A549 treated with RU486 at 1 μM for 4 hours (cell line): ENCODE results near the gene KRTAP4-5. TPM values are rescaled to one million over a fixed set of nuclear protein-coding genes. Genes with fewer than 3 reads are reported as not detected.

Experiments used
- total RNA-seq: library from RNA; stranded (reverse); fragments of 200-300 nt; extraction: Qiagen RNA extraction; gene quantifications from 5 replicates; pipeline ENCODE4 v1.2.3, GENCODE V29; 2022; ENCODE audit warnings: low read depth

Gene KRTAP4-5
- total RNA-seq = not detected in 5 replicates

DNA sequence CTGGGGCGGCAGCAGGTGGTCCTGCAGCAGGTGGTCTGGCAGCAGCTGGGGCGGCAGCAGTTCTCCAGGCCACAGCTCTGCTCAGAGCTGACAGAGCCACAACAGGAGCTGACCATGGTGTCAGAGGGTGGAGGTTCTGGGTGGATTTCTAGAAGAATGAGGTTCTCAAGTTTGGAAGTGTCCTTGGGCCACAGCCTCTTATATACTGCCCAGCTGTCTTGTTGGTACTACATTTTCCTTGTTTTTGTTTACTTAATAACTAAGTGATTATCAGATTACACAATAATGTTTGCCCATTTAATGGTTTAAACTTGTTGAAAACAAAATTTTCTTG lies at the start of gene KRTAP4-5:
Gene KRTAP4-5 (minus strand): TSS at position 174 of the 334 bp plus-strand sequence. CDS start 58 bp downstream, at position 116.

DNA sequence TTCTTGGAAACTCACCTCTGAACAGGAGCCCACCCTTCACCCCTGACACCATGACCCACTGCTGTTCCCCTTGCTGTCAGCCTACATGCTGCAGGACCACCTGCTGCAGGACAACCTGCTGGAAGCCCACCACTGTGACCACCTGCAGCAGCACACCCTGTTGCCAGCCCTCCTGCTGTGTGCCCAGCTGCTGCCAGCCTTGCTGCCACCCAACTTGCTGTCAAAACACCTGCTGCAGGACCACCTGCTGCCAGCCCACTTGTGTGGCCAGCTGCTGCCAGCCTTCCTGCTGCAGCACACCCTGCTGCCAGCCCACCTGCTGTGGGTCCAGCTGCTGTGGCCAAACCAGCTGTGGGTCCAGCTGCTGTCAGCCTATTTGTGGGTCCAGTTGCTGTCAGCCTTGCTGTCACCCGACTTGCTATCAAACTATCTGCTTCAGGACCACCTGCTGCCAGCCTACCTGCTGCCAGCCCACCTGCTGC lies 40.3 kb upstream of the KRTAP4-5 start, which contains the start of gene KRTAP9-1:
Gene KRTAP9-1 (plus strand): TSS at position 51 of the 482 bp plus-strand sequence. CDS start 0 bp downstream, at position 51.

DNA sequence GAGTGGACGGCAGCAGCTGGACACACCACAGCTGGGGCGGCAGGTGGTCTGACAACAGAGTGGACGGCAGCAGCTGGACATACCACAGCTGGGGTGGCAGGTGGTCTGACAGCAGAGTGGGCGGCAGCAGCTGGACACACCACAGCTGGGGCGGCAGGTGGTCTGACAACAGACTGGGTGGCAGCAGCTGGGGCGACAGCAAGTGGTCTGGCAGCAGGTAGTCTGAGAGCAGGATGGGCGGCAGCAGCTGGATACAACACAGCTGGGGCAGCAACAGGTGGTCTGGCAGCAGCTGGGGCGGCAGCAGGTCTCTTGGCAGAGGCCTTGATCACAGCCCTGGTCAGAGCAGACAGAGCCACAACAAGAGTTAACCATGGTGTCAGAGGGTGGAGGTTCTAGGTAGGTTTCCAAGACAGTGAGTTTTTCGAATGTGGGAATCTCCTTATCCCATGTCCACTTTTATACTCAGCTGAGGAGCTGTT lies 34.9 kb upstream of the KRTAP4-5 start, which contains the start of gene KRTAP4-1:
Gene KRTAP4-1 (minus strand): TSS at position 432 of the 482 bp plus-strand sequence. CDS start 57 bp downstream, at position 375.

DNA sequence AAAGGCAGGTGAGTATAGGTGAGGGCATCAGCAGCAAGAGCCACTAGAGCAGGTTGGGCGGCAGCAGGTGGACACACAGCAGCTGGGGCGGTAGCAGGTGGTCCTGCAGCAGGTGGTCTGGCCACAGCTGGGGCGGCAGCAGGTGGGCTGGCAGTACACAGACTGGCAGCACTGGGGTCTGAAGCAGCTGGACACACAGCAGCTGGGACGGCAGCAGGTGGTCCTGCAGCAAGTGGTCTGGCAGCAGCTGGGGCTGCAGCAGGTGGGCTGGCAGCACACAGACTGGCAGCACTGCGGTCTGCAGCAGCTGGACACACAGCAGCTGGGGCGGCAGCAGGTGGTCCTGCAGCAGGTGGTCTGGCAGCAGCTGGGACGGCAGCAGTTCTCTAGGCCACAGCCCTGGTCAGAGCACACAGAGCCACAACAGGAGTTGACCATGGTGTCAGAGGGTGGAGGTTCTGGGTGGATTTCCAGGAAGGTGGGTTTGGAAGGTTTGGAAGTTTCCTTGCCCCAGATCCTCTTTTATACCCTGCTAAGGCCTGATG lies 28.2 kb upstream of the KRTAP4-5 start, which contains the start of gene KRTAP4-2:
Gene KRTAP4-2 (minus strand): TSS at position 495 of the 545 bp plus-strand sequence. CDS start 57 bp downstream, at position 438.

DNA sequence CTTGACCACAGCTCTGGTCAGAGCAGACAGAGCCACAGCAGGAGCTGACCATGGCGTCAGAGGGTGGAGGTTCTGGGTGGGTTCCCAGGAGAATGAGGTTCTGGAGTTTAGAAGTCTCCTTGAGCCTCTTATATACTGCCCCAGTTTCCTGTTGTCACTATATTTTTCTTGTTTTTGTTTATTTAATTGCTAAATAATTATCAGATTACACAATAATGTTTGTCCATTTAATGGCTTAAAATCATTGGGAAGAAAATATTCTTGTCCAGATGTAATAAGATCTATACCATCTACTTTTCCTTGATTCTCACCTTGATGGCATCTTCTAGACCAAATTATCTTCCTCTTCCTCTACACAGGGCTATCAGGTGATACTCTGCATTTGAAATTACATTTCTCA lies 18.5 kb upstream of the KRTAP4-5 start, which contains the start of gene KRTAP4-3:
Gene KRTAP4-3 (minus strand): TSS at position 101 of the 400 bp plus-strand sequence. CDS start 49 bp downstream, at position 52.

DNA sequence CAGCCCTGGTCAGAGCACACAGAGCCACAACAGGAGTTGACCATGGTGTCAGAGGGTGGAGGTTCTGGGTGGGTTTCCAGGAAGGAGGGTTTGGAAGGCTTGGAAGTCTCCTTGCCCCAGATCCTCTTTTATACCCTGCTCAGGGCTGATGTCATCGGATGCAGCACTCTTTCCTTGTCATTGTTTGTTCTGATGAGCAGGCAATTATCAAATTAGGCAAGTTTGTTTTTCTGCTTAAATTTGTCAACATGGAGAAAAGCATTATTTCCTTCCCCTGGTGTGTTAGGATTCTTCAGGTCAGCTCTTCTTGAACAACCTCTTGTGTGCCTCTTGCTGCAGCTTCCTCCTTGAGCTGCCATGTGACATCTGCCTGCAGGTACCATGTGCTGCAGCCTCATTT lies 11.0 kb upstream of the KRTAP4-5 start, which contains the start of gene KRTAP4-4:
Gene KRTAP4-4 (minus strand): TSS at position 101 of the 400 bp plus-strand sequence. CDS start 57 bp downstream, at position 44.

DNA sequence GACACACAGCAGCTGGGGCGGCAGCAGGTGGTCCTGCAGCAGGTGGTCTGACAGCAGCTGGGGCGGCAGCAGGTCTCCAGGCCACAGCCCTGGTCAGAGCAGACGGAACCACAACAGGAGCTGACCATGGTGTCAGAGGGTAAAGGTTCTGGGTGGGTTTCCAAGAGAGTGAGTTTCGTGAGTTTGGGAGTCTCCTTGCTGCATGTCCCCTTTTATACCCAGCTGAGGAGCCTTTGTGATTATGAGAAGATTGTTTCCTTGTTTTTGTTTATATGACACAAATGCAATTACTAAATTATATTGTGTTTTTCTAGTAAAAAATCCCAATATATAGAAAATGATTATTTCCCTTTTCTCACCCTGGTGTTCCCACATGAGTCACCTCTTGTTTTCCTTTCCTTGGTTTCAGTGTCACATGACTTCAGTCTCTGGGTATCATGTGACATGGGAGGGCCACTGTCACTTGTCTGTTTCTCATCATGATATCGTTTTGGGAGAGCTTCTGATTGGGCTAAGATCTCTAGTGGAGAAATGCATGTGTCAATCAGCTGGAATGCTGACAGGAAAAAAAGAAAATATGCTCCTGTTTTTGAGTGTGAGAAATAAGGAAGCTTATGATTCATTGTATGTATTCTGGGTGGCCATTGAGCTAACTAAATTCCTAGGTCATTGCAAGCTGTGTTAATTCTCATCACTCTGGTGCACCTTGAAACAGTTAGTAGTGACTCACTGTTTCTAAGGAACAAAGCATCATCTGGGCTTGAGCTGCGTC lies 9.1 kb downstream of the KRTAP4-5 start, which contains the start of gene KRTAP4-6:
Gene KRTAP4-6 (minus strand): TSS at position 185 of the 772 bp plus-strand sequence. CDS start 57 bp downstream, at position 128.

DNA sequence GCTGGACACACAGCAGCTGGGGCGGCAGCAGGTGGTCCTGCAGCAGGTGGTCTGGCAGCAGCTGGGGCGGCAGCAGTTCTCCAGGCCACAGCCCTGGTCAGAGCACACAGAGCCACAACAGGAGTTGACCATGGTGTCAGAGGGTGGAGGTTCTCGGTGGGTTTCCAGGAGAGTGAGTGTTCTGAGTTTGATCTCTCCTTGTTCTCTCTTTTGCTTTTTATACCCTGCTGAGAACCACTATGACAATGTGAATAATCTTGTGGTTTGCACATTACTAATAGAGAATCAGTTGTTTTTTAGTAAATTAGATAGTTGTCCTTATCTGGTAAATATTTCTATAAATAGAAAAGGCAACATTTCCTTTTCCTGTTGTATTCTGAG lies 25.6 kb downstream of the KRTAP4-5 start, which contains the start of gene KRTAP4-12:
Gene KRTAP4-12 (minus strand): TSS at position 192 of the 381 bp plus-strand sequence. CDS start 60 bp downstream, at position 132.

DNA sequence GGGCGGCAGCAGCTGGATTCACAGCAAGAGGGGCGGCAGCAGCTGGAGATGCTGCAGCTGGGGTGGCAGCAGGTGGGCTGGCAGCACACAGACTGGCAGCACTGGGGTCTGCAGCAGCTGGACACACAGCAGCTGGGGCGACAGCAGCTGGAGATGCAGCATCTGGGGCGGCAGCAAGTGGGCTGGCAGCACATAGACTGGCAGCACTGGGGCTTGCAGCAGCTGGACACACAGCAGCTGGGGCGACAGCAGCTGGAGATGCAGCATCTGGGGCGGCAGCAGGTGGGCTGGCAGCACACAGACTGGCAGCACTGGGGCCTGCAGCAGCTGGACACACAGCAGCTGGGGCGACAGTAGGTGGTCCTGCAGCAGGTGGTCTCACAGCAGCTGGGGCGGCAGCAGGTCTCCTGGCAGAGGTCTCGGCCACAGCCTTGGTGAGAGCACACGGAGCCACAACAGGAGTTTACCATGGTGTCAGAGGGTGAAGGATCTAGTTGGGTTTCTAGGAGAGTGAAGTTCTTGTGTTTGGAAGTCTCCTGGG lies 31.7 kb downstream of the KRTAP4-5 start, which contains the start of gene KRTAP4-11:
Gene KRTAP4-11 (minus strand): TSS at position 528 of the 541 bp plus-strand sequence. CDS start 58 bp downstream, at position 470.

DNA sequence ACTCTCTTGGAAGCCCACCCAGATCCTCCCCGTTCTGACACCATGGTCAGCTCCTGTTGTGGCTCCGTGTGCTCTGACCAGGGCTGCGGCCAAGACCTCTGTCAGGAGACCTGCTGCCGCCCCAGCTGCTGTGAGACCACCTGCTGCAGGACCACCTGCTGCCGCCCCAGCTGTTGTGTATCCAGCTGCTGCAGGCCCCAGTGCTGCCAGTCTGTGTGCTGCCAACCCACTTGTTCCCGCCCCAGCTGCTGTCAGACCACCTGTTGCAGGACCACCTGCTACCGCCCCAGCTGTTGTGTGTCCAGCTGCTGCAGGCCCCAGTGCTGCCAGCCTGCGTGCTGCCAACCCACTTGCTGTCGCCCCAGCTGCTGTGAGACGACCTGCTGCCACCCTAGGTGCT lies 44.3 kb downstream of the KRTAP4-5 start, which contains the start of gene KRTAP4-9:
Gene KRTAP4-9 (plus strand): TSS at position 43 of the 400 bp plus-strand sequence. CDS start 0 bp downstream, at position 43.

DNA sequence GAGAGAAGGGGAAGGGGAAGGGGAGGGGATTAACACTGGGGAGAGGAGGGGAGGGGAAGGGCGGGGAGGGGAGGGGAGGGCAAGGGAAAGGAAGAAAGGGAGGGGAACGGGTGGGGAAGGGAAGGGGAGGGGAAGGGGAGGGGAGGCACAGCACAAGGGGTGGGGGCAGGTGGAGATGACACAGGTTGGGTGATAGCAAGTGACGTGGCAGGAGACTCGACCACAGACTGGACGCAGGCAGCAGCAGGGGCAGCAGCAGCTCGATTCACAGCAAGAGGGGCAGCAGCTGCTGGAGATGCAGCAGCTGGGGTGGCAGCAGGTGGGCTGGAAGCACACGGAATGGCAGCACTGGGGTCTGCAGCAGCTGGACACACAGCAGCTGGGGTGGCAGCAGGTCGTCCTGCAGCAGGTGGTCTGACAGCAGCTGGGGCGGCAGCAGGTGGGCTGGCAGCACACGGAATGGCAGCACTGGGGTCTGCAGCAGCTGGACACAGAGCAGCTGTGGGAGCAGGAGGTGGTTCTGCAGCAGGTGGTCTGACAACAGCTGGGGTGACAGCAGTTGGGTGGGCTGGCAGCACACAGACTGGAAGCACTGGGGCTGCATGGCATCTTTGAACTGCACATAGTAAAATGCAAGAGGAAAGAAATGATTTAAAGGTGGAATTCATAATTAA lies 47.9 kb downstream of the KRTAP4-5 start, which contains the start of gene KRTAP4-16:
Gene KRTAP4-16 (minus strand): TSS at position 624 of the 674 bp plus-strand sequence. CDS start 0 bp downstream, at position 624.

Other genes with a start within 250 kb of the KRTAP4-5 start
- 0.06 to 0.30 TPM (median 0.08 TPM) in 3 of 5 replicates, not detected in the others for gene KRT23, start 212.2 kb downstream of the KRTAP4-5 start, total RNA-seq
- not detected in 5 replicates for gene KRT39, start 182.9 kb downstream of the KRTAP4-5 start, total RNA-seq
- not detected in 5 replicates for gene KRT40, start 165.5 kb downstream of the KRTAP4-5 start, total RNA-seq
- gene KRTAP3-3, start 155.7 kb downstream of the KRTAP4-5 start, total RNA-seq = not detected in 5 replicates
- 0.36 to 0.50 TPM (median 0.42 TPM) in 3 of 5 replicates, not detected in the others for gene KRTAP3-2, start 149.9 kb downstream of the KRTAP4-5 start, total RNA-seq
- not detected in 5 replicates for gene KRTAP3-1, start 140.7 kb downstream of the KRTAP4-5 start, total RNA-seq
- gene KRTAP1-5, start 122.6 kb downstream of the KRTAP4-5 start, total RNA-seq = not detected in 5 replicates
- not detected in 5 replicates for gene KRTAP1-4, start 119.6 kb downstream of the KRTAP4-5 start, total RNA-seq
- not detected in 5 replicates for gene KRTAP1-3, start 115.0 kb downstream of the KRTAP4-5 start, total RNA-seq
- gene KRTAP1-1, start 108.4 kb downstream of the KRTAP4-5 start, total RNA-seq = not detected in 5 replicates
- not detected in 5 replicates for gene KRTAP2-1, start 102.5 kb downstream of the KRTAP4-5 start, total RNA-seq
- not detected in 5 replicates for gene KRTAP2-2, start 94.6 kb downstream of the KRTAP4-5 start, total RNA-seq
- gene KRTAP2-3, start 89.7 kb downstream of the KRTAP4-5 start, total RNA-seq = not detected in 5 replicates
- gene KRTAP2-4, start 83.9 kb downstream of the KRTAP4-5 start, total RNA-seq = not detected in 5 replicates
- gene KRTAP4-7, start 65.7 kb downstream of the KRTAP4-5 start, total RNA-seq = not detected in 5 replicates
- 0.08 TPM in 1 of 5 replicates, not detected in the others for gene KRTAP4-8, start 51.7 kb downstream of the KRTAP4-5 start, total RNA-seq
- not detected in 5 replicates for gene KRTAP4-16, start 47.6 kb downstream of the KRTAP4-5 start, total RNA-seq
- gene KRTAP4-9, start 44.4 kb downstream of the KRTAP4-5 start, total RNA-seq = not detected in 5 replicates
- not detected in 5 replicates for gene KRTAP4-11, start 31.5 kb downstream of the KRTAP4-5 start, total RNA-seq
- not detected in 5 replicates for gene KRTAP4-12, start 25.6 kb downstream of the KRTAP4-5 start, total RNA-seq
- not detected in 5 replicates for gene KRTAP4-6, start 9.3 kb downstream of the KRTAP4-5 start, total RNA-seq
- not detected in 5 replicates for gene KRTAP4-4, start 10.9 kb upstream of the KRTAP4-5 start, total RNA-seq
- not detected in 5 replicates for gene KRTAP4-3, start 18.4 kb upstream of the KRTAP4-5 start, total RNA-seq
- gene KRTAP4-2, start 28.4 kb upstream of the KRTAP4-5 start, total RNA-seq = not detected in 5 replicates
- 0.17 to 0.25 TPM (median 0.24 TPM) in 4 of 5 replicates, not detected in the other for gene KRTAP4-1, start 35.1 kb upstream of the KRTAP4-5 start, total RNA-seq
- not detected in 5 replicates for gene KRTAP9-1, start 40.1 kb upstream of the KRTAP4-5 start, total RNA-seq
- not detected in 5 replicates for gene KRTAP9-2, start 76.8 kb upstream of the KRTAP4-5 start, total RNA-seq
- gene KRTAP9-3, start 82.6 kb upstream of the KRTAP4-5 start, total RNA-seq = not detected in 5 replicates
- not detected in 5 replicates for gene KRTAP9-8, start 88.2 kb upstream of the KRTAP4-5 start, total RNA-seq
- not detected in 5 replicates for gene KRTAP9-4, start 99.9 kb upstream of the KRTAP4-5 start, total RNA-seq
- gene KRTAP9-9, start 105.6 kb upstream of the KRTAP4-5 start, total RNA-seq = not detected in 5 replicates
- gene KRTAP9-6, start 115.6 kb upstream of the KRTAP4-5 start, total RNA-seq = not detected in 5 replicates
- gene KRTAP9-7, start 125.9 kb upstream of the KRTAP4-5 start, total RNA-seq = not detected in 5 replicates
- not detected in 5 replicates for gene KRTAP29-1, start 153.0 kb upstream of the KRTAP4-5 start, total RNA-seq
- gene KRTAP16-1, start 159.5 kb upstream of the KRTAP4-5 start, total RNA-seq = not detected in 5 replicates
- not detected in 5 replicates for gene KRTAP17-1, start 165.9 kb upstream of the KRTAP4-5 start, total RNA-seq
- not detected in 5 replicates for gene KRT33A, start 201.0 kb upstream of the KRTAP4-5 start, total RNA-seq
- 0.06 to 0.16 TPM (median 0.15 TPM) in 3 of 5 replicates, not detected in the others for gene KRT33B, start 220.0 kb upstream of the KRTAP4-5 start, total RNA-seq
- 0.25 to 0.43 TPM (median 0.30 TPM) in 5 replicates for gene KRT34, start 232.5 kb upstream of the KRTAP4-5 start, total RNA-seq
- not detected in 5 replicates for gene KRT31, start 247.8 kb upstream of the KRTAP4-5 start, total RNA-seq